ENCODE data around the gene PPP2R5A. TPM values are rescaled to one million over a fixed set of nuclear protein-coding genes. Genes with fewer than 3 reads are reported as not detected.

The PPP2R5A gene
- total RNA-seq, 6 donors from 2014 or later = 71.2 to 130 (median 88.5) TPM

GRCh38 chr1:212353181-212353580 is 68.0 kb downstream of the PPP2R5A start:
- H3K27ac ChIP-seq = no peak overlapping the region
- WGBS, 2 donors = 100% methylated on average over 2 of the region's 2 CpGs
- no peaks in the 10 kb centered on the region for H3K9me3 ChIP-seq
- no peaks in the 10 kb centered on the region for H3K4me1 ChIP-seq
- TF ChIP-seq POLR2A (IDR thresholded peaks at IDR 0.05) = no peak
- TF ChIP-seq POLR2AphosphoS5 (IDR thresholded peaks at IDR 0.05) = no peak
- TF ChIP-seq EP300 (IDR thresholded peaks at IDR 0.05) = no peak
- no peak for TF ChIP-seq CTCF (IDR thresholded peaks at IDR 0.05)
- H3K36me3 ChIP-seq = peaks cover 16 to 83% (median 38%) of the 10 kb centered on the region in 4 donors
- H3K27me3 ChIP-seq = no peaks in the 10 kb centered on the region
- DNase-seq (no peak), ATAC-seq (ENCODE audit: low FRiP score in 2 of 2) (no peak)
- no peak overlapping the region for H3K4me3 ChIP-seq

GRCh38 chr1:212354464-212354863 is 69.3 kb downstream of the PPP2R5A start:
- no peak for TF ChIP-seq CTCF (IDR thresholded peaks at IDR 0.05)
- no peak for TF ChIP-seq EP300 (IDR thresholded peaks at IDR 0.05)
- no peak for TF ChIP-seq POLR2A (IDR thresholded peaks at IDR 0.05)
- TF ChIP-seq POLR2AphosphoS5 (IDR thresholded peaks at IDR 0.05) = no peak
- Histone ChIP-seq H3K9me3 (no peaks in the 10 kb centered on the region), H3K36me3 (peaks cover 20 to 83% (median 45%) of the 10 kb centered on the region in 4 donors), H3K27me3 (no peaks in the 10 kb centered on the region), H3K4me3 (no peak overlapping the region), H3K4me1 (no peaks in the 10 kb centered on the region), H3K27ac (no peak overlapping the region)
- 94 to 97% methylated on average over 3 of the region's 3 CpGs for WGBS, 2 donors
- DNase-seq = no peak
- ATAC-seq (ENCODE audit: low FRiP score in 2 of 2) = no peak

- Histone ChIP-seq H3K4me3 (no peak overlapping the region), H3K27ac (no peak overlapping the region), H3K9me3 (no peaks in the 10 kb centered on the region), H3K27me3 (no peaks in the 10 kb centered on the region), H3K4me1 (no peaks in the 10 kb centered on the region), H3K36me3 (peaks cover 23 to 87% (median 54%) of the 10 kb centered on the region in 4 donors)
- DNase-seq = no peak
- 91 to 96% methylated on average over 3 of the region's 3 CpGs for WGBS, 2 donors
- ATAC-seq (ENCODE audit: low FRiP score in 2 of 2) = no peak
- TF ChIP-seq EP300 (IDR thresholded peaks at IDR 0.05) = no peak
- TF ChIP-seq CTCF (IDR thresholded peaks at IDR 0.05) = no peak
- no peak for TF ChIP-seq POLR2AphosphoS5 (IDR thresholded peaks at IDR 0.05)
- no peak for TF ChIP-seq POLR2A (IDR thresholded peaks at IDR 0.05)
These were observed 70.2 kb downstream of the PPP2R5A start for GRCh38 chr1:212355230-212355969.

GRCh38 chr1:212359794-212360479 is 74.7 kb downstream of the PPP2R5A start:
- no peak overlapping the region for H3K27ac ChIP-seq
- H3K4me1 ChIP-seq = no peaks in the 10 kb centered on the region
- H3K36me3 ChIP-seq = peaks cover 23 to 91% (median 54%) of the 10 kb centered on the region in 4 donors
- H3K4me3 ChIP-seq = no peak overlapping the region
- ATAC-seq (ENCODE audit: low FRiP score in 2 of 2) (no peak), DNase-seq (no peak)
- WGBS, 2 donors = 79 to 82% methylated on average over 4 of the region's 4 CpGs
- H3K27me3 ChIP-seq = no peaks in the 10 kb centered on the region
- TF ChIP-seq CTCF (IDR thresholded peaks at IDR 0.05) = no peak
- TF ChIP-seq POLR2A (IDR thresholded peaks at IDR 0.05) = no peak
- TF ChIP-seq POLR2AphosphoS5 (IDR thresholded peaks at IDR 0.05) = no peak
- no peak for TF ChIP-seq EP300 (IDR thresholded peaks at IDR 0.05)
- no peaks in the 10 kb centered on the region for H3K9me3 ChIP-seq

All from upper lobe of left lung (tissue), 6 donors.